Measurements from ENCODE around the gene MRPL36.
"Not testable (repeated sequence)": the region's sequence is repeated elsewhere in the genome, so short reads cannot be mapped to it uniquely, and the experiment has no call there.

Gene MRPL36

DNA sequence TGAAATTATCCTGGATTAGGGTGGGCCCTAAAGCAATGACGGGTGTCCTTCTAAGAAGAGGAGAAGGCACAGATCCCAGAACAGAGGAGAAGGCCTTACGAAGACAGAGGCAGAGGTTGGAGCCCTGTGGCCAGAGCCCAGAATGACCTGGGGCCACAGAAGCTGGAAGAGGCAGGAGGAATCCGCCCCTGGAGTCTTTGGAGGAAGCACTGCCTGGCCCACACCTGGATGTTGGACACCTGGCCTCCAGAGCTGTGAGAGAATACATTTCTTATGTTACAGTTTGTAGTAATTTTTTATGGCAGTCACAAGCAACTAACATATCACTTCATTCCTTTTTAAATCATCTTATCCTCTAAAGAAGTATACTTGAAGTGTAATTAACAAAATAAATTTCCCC, 8.5 kb downstream of the MRPL36 start:
- no peak for FAIRE-seq
- TF ChIP-seq PAX5 (IDR thresholded peaks at IDR 0.05; ENCODE audit: insufficient read depth, low read length, severe bottlenecking) (no peak), TAF1 (IDR thresholded peaks at IDR 0.05; ENCODE audit: low read depth, low read length) (no peak), SPI1 (IDR thresholded peaks at IDR 0.05; ENCODE audit: low read depth, low read length) (no peak), POLR2A (IDR thresholded peaks at IDR 0.05; ENCODE audit: low read depth, low read length) (no peak), POLR2AphosphoS5 (IDR thresholded peaks at IDR 0.05; ENCODE audit: low read depth, low read length) (no peak), POU2F2 (IDR thresholded peaks at IDR 0.05; ENCODE audit: low read depth, low read length) (no peak)

GRCh38 chr5:1789834-1790471, 9.7 kb downstream of the MRPL36 start:
- DNase-seq (ENCODE audit: insufficient read length, low spot score) (no peak), FAIRE-seq (no peak)
- TF ChIP-seq SPI1 (IDR thresholded peaks at IDR 0.05; ENCODE audit: low read depth, low read length) (no peak), POLR2A (IDR thresholded peaks at IDR 0.05; ENCODE audit: low read depth, low read length) (no peak), POLR2AphosphoS5 (IDR thresholded peaks at IDR 0.05; ENCODE audit: low read depth, low read length) (no peak), PAX5 (IDR thresholded peaks at IDR 0.05; ENCODE audit: insufficient read depth, low read length, severe bottlenecking) (no peak), POU2F2 (IDR thresholded peaks at IDR 0.05; ENCODE audit: low read depth, low read length) (no peak), TAF1 (IDR thresholded peaks at IDR 0.05; ENCODE audit: low read depth, low read length) (no peak)

More for the DNA sequence above, 8.5 kb downstream of the MRPL36 start:
- no peak for DNase-seq (ENCODE audit: insufficient read length, low spot score)

- FAIRE-seq; DNase-seq (ENCODE audit: insufficient read length, low spot score): not testable (repeated sequence)
These were observed 10.2 kb downstream of the MRPL36 start for GRCh38 chr5:1789438-1789833.

GRCh38 chr5:1788828-1789227, 10.8 kb downstream of the MRPL36 start:
- DNase-seq (ENCODE audit: insufficient read length, low spot score) (no peak), FAIRE-seq (no peak)
- TF ChIP-seq POLR2A (IDR thresholded peaks at IDR 0.05; ENCODE audit: low read depth, low read length), result no peak
- TF ChIP-seq POU2F2 (IDR thresholded peaks at IDR 0.05; ENCODE audit: low read depth, low read length), result no peak
- no peak for TF ChIP-seq PAX5 (IDR thresholded peaks at IDR 0.05; ENCODE audit: insufficient read depth, low read length, severe bottlenecking)
- TF ChIP-seq POLR2AphosphoS5 (IDR thresholded peaks at IDR 0.05; ENCODE audit: low read depth, low read length), result no peak
- no peak for TF ChIP-seq TAF1 (IDR thresholded peaks at IDR 0.05; ENCODE audit: low read depth, low read length)
- no peak for TF ChIP-seq SPI1 (IDR thresholded peaks at IDR 0.05; ENCODE audit: low read depth, low read length)

- FAIRE-seq, result no peak
- no peak for TF ChIP-seq POLR2A (IDR thresholded peaks at IDR 0.05; ENCODE audit: low read depth, low read length)
- no peak for TF ChIP-seq PAX5 (IDR thresholded peaks at IDR 0.05; ENCODE audit: insufficient read depth, low read length, severe bottlenecking)
- no peak for TF ChIP-seq SPI1 (IDR thresholded peaks at IDR 0.05; ENCODE audit: low read depth, low read length)
- no peak for TF ChIP-seq TAF1 (IDR thresholded peaks at IDR 0.05; ENCODE audit: low read depth, low read length)
- no peak for TF ChIP-seq POLR2AphosphoS5 (IDR thresholded peaks at IDR 0.05; ENCODE audit: low read depth, low read length)
- TF ChIP-seq POU2F2 (IDR thresholded peaks at IDR 0.05; ENCODE audit: low read depth, low read length), result no peak
- no peak for DNase-seq (ENCODE audit: insufficient read length, low spot score)
These were observed 11.4 kb downstream of the MRPL36 start for GRCh38 chr5:1788200-1788599.

DNA sequence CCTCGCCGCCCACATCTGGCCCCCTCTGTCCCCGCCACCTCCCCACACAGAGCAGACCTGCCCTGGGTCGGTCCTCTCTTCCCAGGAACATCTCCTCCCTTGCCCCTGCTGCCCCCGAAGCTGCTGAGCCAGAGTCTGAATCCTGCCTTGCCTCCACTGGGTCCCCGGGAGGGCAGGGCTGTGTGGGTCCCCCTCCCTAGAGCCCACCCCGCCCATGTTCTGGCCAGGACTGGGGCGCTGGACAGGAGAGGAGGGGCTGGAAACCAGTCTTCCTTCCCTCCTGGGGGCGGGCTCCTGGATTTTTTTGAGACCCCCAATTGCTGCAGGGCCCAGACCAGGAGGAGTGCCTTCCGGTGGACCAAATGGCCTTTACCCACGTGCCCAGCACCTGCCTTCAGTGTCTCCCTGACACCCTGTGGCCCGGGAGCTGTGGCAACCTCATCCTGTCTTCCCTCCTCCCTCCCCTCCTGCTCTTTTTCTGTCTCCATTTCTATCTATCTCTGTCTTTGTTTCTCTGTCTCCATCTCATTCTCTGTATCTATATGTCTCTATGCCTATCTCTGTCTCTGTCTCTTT, 12.1 kb downstream of the MRPL36 start:
- DNase-seq (ENCODE audit: insufficient read length, low spot score) (no peak), FAIRE-seq (no peak)
- TF ChIP-seq POU2F2 (IDR thresholded peaks at IDR 0.05; ENCODE audit: low read depth, low read length), result no peak

GRCh38 chr5:1786621-1787471, 12.8 kb downstream of the MRPL36 start:
- DNase-seq (ENCODE audit: insufficient read length, low spot score), result no peak
- no peak for FAIRE-seq
- TF ChIP-seq PAX5 (IDR thresholded peaks at IDR 0.05; ENCODE audit: insufficient read depth, low read length, severe bottlenecking) (no peak), POLR2AphosphoS5 (IDR thresholded peaks at IDR 0.05; ENCODE audit: low read depth, low read length) (no peak), POU2F2 (IDR thresholded peaks at IDR 0.05; ENCODE audit: low read depth, low read length) (no peak), POLR2A (IDR thresholded peaks at IDR 0.05; ENCODE audit: low read depth, low read length) (no peak), TAF1 (IDR thresholded peaks at IDR 0.05; ENCODE audit: low read depth, low read length) (no peak), SPI1 (IDR thresholded peaks at IDR 0.05; ENCODE audit: low read depth, low read length) (no peak)

DNA sequence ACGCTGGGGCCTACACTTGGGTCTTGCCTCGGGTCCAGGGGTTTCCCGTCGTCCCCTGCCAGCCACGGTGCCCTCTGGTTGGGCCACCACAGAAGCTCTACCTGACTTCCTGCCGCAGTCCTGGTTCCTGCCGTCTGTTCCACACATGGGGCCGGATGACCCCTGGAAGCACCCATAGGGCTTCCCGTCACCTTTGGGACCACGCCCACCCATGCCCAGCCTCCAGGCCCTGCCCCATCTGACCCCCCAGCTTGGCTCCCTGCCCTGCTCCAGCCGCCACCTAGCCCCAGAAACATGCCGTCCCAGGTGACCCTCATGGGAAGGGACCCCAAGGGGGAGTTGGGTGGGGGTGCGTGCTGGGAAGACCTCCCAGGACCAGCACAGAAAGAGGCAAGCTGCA, 13.7 kb downstream of the MRPL36 start:
- no peak for TF ChIP-seq PAX5 (IDR thresholded peaks at IDR 0.05; ENCODE audit: insufficient read depth, low read length, severe bottlenecking)
- no peak for TF ChIP-seq TAF1 (IDR thresholded peaks at IDR 0.05; ENCODE audit: low read depth, low read length)
- TF ChIP-seq POLR2A (IDR thresholded peaks at IDR 0.05; ENCODE audit: low read depth, low read length), result no peak
- no peak for TF ChIP-seq POU2F2 (IDR thresholded peaks at IDR 0.05; ENCODE audit: low read depth, low read length)
- TF ChIP-seq POLR2AphosphoS5 (IDR thresholded peaks at IDR 0.05; ENCODE audit: low read depth, low read length), result no peak
- no peak for TF ChIP-seq SPI1 (IDR thresholded peaks at IDR 0.05; ENCODE audit: low read depth, low read length)
- no peak for FAIRE-seq

GRCh38 chr5:1785062-1785461, 14.6 kb downstream of the MRPL36 start:
- FAIRE-seq, result no peak
- TF ChIP-seq POU2F2 (IDR thresholded peaks at IDR 0.05; ENCODE audit: low read depth, low read length) (no peak), POLR2AphosphoS5 (IDR thresholded peaks at IDR 0.05; ENCODE audit: low read depth, low read length) (no peak), SPI1 (IDR thresholded peaks at IDR 0.05; ENCODE audit: low read depth, low read length) (no peak), TAF1 (IDR thresholded peaks at IDR 0.05; ENCODE audit: low read depth, low read length) (no peak), PAX5 (IDR thresholded peaks at IDR 0.05; ENCODE audit: insufficient read depth, low read length, severe bottlenecking) (no peak), POLR2A (IDR thresholded peaks at IDR 0.05; ENCODE audit: low read depth, low read length) (no peak)
- DNase-seq (ENCODE audit: insufficient read length, low spot score), result no peak

More for the DNA sequence above, 13.7 kb downstream of the MRPL36 start:
- no peak for DNase-seq (ENCODE audit: insufficient read length, low spot score)
